Measurements from ENCODE around the gene STRIP1. TPM values are rescaled to one million over a fixed set of nuclear protein-coding genes. Genes with fewer than 3 reads are reported as not detected.

Gene STRIP1
- total and polyA plus RNA-seq, 10 of the 15 experiments (the other 5 are each of a cell fraction or from before 2014, with no cell fraction given): 6.3 to 26.6 (median 18.0) TPM

DNA sequence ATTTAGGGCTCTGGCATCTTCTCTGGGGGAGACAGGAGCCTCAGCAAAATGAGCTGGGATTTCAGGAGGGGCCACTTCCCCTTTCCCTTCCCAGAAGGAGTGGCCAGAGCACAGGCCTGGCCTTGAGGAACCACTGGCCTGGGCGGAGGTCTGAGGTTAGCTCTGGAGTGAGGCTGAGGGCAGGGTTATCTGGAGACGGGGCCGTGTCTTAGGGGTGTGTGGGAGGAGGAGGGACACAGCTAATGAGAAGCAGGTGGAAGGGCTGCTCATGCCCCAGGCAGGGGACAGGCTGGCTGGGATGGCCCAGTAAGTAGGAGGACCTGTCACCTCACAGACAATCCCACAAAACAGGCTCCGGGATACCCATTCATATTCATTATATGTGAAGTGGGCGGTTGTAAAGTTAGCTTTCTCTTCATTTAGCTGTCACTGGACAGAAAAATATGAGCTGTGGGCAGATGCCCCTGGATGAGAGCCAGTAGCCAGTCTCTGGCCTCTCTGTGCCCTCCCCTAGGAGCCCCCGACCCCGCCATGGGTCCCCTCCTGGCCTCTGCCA lies 23.6 kb downstream of the STRIP1 start:
- Histone ChIP-seq H3K9ac (ENCODE audit: control insufficient read depth, insufficient read depth, low read length) (no peak overlapping the region), H3K9me3 (replicated peaks; ENCODE audit: control insufficient read depth, insufficient read depth, low read length) (no peaks in the 10 kb centered on the region), H2AFZ (ENCODE audit: control insufficient read depth, low read depth, low read length) (no peak overlapping the region), H3K36me3 (ENCODE audit: control insufficient read depth in 2 of 2, insufficient read depth in 2 of 2, low read length in 1 of 2) (peaks cover 7 to 25% of the 10 kb centered on the region in 2 experiments), H3K4me3 (no peak overlapping the region), H3K27me3 (replicated peaks in 1 of 2; ENCODE audit: control insufficient read depth in 2 of 2, insufficient read depth in 2 of 2, low read length in 1 of 2) (no peaks in the 10 kb centered on the region), H3K4me2 (ENCODE audit: control insufficient read depth, insufficient read depth) (no peak overlapping the region), H3K79me2 (ENCODE audit: control insufficient read depth, insufficient read depth, low read length) (no peaks in the 10 kb centered on the region), H3K27ac (ENCODE audit: control insufficient read depth, insufficient read depth) (no peak overlapping the region), H3K4me1 (ENCODE audit: control insufficient read depth, insufficient read depth, low read length) (no peaks in the 10 kb centered on the region), H4K20me1 (ENCODE audit: control insufficient read depth, insufficient read depth) (no peaks in the 10 kb centered on the region)
- CTCF ChIA-PET: interaction anchor here (1.6 to 6.9 kb wide), 3 partner anchors 19 to 46 kb away, joined by 3 to 57 read pairs (median 36); no protein-coding TSS in a partner anchor
- FAIRE-seq (no peak), ATAC-seq (no peak), DNase-seq (ENCODE audit: low read depth, low spot score) (no peak)
- no TSS peak for BruUV-seq (replicated peaks)
- TF ChIP-seq, protein P1, sequence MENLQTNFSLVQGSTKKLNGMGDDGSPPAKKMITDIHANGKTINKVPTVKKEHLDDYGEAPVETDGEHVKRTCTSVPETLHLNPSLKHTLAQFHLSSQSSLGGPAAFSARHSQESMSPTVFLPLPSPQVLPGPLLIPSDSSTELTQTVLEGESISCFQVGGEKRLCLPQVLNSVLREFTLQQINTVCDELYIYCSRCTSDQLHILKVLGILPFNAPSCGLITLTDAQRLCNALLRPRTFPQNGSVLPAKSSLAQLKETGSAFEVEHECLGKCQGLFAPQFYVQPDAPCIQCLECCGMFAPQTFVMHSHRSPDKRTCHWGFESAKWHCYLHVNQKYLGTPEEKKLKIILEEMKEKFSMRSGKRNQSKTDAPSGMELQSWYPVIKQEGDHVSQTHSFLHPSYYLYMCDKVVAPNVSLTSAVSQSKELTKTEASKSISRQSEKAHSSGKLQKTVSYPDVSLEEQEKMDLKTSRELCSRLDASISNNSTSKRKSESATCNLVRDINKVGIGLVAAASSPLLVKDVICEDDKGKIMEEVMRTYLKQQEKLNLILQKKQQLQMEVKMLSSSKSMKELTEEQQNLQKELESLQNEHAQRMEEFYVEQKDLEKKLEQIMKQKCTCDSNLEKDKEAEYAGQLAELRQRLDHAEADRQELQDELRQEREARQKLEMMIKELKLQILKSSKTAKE (IDR thresholded peaks at IDR 0.05; ENCODE audit: low read depth, poor library complexity, severe bottlenecking): no peak
- TF ChIP-seq POU2F2 (IDR thresholded peaks at IDR 0.05; ENCODE audit: borderline replicate concordance, low read depth, low read length) (no peak), MEF2A (IDR thresholded peaks at IDR 0.05; ENCODE audit: insufficient read depth, low read depth, low read length) (no peak), E2F4 (IDR thresholded peaks at IDR 0.05; ENCODE audit: low read depth, low read length) (no peak), BHLHE40 (IDR thresholded peaks at IDR 0.05; ENCODE audit: borderline replicate concordance in 1 of 2, low read depth in 2 of 2, low read length in 1 of 2) (no peak), CEBPZ (IDR thresholded peaks at IDR 0.05; ENCODE audit: low read depth, low read length) (no peak)
- TF ChIP-seq, protein P2, sequence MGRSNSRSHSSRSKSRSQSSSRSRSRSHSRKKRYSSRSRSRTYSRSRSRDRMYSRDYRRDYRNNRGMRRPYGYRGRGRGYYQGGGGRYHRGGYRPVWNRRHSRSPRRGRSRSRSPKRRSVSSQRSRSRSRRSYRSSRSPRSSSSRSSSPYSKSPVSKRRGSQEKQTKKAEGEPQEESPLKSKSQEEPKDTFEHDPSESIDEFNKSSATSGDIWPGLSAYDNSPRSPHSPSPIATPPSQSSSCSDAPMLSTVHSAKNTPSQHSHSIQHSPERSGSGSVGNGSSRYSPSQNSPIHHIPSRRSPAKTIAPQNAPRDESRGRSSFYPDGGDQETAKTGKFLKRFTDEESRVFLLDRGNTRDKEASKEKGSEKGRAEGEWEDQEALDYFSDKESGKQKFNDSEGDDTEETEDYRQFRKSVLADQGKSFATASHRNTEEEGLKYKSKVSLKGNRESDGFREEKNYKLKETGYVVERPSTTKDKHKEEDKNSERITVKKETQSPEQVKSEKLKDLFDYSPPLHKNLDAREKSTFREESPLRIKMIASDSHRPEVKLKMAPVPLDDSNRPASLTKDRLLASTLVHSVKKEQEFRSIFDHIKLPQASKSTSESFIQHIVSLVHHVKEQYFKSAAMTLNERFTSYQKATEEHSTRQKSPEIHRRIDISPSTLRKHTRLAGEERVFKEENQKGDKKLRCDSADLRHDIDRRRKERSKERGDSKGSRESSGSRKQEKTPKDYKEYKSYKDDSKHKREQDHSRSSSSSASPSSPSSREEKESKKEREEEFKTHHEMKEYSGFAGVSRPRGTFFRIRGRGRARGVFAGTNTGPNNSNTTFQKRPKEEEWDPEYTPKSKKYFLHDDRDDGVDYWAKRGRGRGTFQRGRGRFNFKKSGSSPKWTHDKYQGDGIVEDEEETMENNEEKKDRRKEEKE (IDR thresholded peaks at IDR 0.05): no peak
- intact Hi-C loops (cut with micrococcal nuclease; ENCODE audit: unreplicated experiment) (no loop called here), in situ Hi-C loops (cut with MboI) (no loop called here)
- SMC1A ChIA-PET (ENCODE audit: uncharacterized antibody, unreplicated experiment): interaction anchor here (1.1 kb wide), 1 partner anchor 17 kb away, joined by 3 read pairs; no protein-coding TSS in a partner anchor
- RAD21 ChIA-PET (ENCODE audit: unreplicated experiment): no interaction called here
- POLR2A ChIA-PET: no interaction called here
- 95% methylated on average over 6 of the region's 7 CpGs for WGBS (ENCODE audit: insufficient coverage, insufficient replicate concordance, low lambda C conversion rate, missing lambda C conversion rate)
